Fibroblast of skin of left biceps (primary cell): ENCODE measurements around the gene ZNF428.
"Not testable (repeated sequence)": the region's sequence is repeated elsewhere in the genome, so short reads cannot be mapped to it uniquely, and the experiment has no call there.

Source experiments
- DNase-seq, 2 experiments: peaks; one replicate each; pipeline ENCODE4 v3.0.0-alpha.2; 2013; ENCODE audit warnings: low read depth in 2 of 2

The ZNF428 gene

GRCh38 chr19:43616954-43617353 is 2.5 kb downstream of the ZNF428 start:
- no peak for DNase-seq

DNA sequence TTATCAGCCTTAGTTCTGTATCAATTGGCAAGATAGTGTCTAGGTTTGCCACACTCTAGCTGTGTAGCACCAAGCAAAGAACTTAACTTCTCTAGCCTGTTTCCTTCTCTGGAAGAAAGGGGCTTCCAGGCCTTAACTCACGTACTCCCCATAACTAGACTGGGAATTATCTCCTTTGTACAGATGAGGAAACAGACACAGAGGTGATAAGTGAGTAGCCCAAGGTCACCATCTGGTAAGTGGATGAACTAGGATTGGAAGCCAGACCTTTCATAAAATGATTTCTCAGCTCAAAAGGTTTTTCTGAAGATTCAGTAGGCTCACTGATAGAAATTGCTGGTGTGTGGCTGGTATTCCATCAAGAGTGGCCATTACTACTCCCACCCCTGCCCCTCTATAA is 3.1 kb downstream of the ZNF428 start:
- DNase-seq = no peak

DNA sequence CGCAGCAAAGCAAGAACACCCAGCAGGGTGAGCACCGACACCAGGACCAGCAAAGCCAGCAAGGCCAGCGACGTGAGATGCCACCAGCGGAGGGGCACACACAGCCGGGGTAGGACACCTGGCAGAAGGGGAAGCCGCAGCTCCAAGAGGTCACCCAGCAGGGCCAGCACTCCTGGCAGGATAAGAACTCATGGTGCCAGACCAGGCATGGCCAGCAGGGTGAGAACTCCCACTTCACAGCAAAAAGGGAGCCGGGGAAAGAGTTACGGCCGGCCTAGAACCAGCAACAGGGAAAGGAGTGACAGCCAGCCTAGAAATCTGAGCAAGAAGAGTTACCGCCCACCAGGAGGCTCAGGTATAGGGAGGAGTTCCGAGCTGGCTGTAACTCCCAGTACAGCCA is 7.1 kb downstream of the ZNF428 start:
- DNase-seq = no peak

- DNase-seq = no peak
Measured at GRCh38 chr19:43611788-43612187, 7.6 kb downstream of the ZNF428 start, which contains the start of gene SRRM5. SRRM5 (plus strand) TSS chr19:43612088; CDS start chr19:43612122, 34 bp downstream.

GRCh38 chr19:43610493-43610892 is 8.9 kb downstream of the ZNF428 start:
- no peak for DNase-seq

GRCh38 chr19:43609872-43610271 is 9.6 kb downstream of the ZNF428 start:
- no peak for DNase-seq

DNA sequence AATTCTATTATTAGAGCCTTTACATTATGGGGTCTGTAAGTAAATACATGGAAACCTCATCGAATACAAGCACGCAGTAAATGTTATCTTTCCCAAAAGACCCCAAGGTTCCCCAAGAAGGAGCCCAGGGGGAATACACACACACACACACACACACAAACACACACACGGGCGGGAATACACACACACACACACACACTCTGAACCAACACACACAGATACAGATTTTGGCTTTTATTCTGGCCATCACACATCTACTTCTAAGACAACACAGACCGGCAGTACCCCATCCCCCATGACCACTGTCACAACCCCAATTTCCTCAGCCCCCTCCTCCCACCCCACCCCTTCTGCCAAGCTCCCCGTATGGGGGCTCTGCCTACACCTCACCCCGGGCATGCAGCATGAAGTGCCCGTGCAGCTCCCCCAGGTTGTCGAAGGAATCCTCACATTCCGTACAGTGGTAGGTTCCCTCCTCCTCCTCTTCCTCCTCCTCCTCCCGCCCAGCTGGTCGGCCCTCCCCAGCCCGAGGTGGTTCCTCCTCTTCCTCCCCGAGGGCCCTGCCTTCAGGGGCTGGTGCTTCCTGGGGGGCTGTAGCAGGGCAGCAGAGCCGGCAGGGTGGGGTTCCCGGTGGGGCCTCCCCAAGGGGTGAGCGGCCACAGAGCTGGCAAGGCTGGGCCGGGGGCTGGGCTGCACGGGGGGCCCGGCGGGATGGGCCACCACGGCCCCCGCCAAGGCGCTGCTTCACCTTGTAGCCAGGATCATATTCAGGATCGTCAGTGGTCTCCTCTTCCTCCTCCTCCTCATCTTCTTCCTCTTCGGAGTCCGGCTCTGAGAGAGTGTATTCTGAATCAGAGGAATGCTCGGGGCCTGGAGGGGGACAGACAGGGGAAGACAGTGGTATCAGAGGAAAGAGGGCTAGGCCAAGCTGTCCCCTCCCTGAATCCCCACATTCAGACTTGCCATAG is 11.9 kb downstream of the ZNF428 start:
- no peak for DNase-seq

DNA sequence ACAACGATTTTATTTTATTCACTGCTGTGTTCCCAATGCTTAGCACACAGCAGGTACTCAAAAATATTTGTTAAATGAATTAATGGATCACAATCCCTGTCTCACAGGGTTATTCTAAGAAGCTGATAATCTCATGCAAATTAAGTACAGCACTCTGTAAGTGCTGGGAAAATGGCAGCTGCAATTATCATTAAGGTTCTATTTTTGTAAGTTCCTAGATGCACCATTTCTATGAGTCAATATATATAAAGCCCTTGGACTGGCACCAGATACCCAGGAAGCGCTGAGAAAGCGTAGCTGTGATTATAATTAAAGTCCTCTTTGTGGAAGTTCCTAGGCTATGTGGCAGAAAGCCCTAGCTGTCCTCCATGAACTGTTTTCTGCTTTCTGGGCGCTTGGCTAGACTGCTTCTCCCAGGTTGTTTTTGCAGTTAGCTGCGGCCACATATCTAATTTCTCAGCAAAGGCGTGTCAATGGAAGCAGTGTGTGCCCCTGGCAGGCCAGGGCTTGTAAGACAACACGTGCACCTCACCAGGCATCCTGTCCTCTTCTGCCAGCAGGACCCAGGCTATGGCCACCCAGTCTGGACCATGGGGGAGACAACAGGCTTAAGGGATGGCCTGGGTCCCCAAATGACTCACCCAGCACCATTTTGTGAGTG is 12.7 kb downstream of the ZNF428 start:
- no peak for DNase-seq

DNA sequence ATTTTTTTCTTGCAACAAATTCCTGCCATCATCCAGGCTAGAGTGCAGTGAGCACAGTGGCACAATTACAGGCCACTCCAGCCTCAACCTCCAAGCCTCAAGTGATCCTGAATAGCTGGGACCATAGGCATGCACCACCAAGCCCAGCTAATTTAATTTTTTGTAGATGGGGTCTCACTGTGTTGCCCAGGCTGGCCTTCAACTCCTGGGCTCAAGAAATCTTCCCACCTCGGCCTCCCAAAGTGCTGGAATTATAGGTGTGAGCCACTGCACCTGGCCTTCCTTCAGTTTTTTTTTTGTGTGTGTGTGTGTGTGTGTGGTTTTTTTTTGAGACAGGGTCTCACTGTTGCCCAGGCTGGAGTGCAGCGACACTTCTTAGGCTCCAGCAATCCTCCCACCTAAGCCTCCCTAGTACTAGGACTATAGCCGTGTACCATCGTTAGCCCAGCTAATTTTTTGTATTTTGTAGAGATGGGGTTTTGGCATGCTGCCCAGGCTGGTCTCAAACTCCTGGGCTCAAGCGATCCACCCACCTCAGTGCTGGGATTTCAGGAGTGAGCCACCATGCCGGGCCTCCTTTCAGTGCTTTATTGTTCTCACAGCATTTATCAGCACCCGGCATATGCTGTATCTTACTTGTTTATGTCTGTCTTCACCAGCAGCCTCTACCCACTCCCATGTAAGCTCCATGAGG is 13.4 kb downstream of the ZNF428 start:
- no peak for DNase-seq

DNA sequence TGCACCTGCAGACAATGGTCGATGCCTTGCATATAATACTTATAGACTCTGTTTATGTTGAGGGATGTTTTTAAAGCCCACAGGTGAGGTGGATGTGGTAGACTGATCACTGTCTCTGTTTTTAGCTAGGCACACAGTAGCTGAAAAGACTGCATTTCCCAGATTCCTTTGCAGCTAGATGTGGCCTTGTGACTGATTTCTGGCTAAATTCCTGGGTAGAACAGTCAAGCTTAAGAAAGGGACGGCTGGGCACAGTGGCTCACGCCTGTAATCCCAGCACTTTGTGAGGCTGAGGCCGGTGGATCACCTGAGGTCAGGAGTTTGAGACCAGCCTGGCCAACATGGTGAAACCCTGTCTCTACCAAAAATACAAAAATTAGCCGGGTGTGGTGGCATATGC is 19.1 kb downstream of the ZNF428 start:
- not testable (repeated sequence) for DNase-seq

- DNase-seq = no peak
Measured at GRCh38 chr19:43599635-43600295, 19.7 kb downstream of the ZNF428 start.

DNA sequence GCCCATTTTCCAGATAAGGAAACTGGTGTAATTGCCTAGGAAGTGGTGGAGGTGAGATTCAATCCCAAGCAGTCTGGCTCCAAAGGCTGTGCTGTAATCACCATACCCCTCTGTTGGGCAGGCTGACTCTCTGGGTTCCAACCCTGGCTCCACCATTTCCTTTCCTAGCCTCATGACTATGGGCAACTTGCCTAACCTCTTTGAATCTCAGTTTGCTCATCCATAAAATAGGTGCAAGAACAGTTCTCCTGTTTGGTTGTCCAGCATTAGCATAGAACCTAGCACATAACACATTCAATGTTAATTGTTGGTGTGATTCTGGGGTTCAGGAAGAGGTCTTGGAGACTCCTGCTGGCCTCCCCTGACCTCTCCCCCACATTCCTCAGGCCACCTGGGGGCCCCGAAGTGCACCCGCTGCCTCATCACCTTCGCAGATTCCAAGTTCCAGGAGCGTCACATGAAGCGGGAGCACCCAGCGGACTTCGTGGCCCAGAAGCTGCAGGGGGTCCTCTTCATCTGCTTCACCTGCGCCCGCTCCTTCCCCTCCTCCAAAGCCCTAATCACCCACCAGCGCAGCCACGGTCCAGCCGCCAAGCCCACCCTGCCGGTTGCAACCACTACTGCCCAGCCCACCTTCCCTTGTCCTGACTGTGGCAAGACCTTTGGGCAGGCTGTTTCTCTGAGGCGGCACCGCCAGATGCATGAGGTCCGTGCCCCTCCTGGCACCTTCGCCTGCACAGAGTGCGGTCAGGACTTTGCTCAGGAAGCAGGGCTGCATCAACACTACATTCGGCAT is 20.8 kb downstream of the ZNF428 start:
- DNase-seq = no peak

GRCh38 chr19:43597876-43598275 is 21.6 kb downstream of the ZNF428 start:
- DNase-seq = no peak

GRCh38 chr19:43596842-43597461 is 22.5 kb downstream of the ZNF428 start:
- no peak for DNase-seq

DNA sequence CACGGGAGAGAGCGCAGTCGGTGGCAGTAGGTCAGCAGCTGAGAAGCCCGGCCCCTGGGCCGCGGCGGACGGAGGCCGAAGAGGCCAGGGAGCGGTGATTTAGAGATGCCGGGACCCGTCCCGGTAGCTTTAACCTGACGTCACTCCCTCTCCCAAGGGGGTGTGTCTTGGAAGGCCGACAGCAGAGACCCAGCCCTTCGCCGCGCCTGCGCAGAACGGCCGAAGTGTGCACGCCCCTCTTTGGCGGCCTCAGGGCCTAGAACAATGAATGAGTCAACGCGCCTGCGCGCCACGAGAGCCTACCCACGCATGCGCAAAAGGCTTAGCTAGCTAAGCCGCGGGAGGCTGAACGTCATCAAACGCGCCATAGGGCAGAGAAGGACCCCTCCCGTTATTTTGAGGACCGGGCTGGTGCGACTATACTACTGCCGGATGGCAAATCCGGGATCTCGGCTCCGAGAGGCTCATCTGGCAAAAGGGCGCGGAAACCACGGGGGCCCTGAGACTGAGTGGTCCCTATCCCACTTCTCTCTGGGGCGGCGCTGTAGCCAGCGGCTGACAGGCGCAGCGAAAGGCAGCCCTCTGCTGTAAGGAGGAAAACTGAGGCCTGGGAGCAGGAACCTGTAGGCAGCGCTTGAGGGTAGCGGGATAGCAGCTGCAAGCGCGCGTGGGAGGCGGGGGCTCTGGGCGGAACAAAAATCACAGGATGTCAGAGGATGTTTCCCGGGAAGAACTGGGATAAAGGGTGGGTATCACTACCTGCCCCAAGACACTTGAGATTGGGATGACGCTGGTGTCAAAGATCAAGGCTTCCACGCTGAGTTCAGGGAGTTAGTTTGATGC is 23.2 kb downstream of the ZNF428 start, which contains the start of the genes IRGQ and ZNF576:
TSS of gene IRGQ (minus strand) at position 136 of the 843 bp plus-strand sequence. CDS start 796 bp downstream, outside the sequence.
TSS of gene ZNF576 (plus strand) at position 597 of the 843 bp plus-strand sequence. CDS start 514 bp downstream, outside the sequence.
- DNase-seq = peak; percentile 97 to 98

DNA sequence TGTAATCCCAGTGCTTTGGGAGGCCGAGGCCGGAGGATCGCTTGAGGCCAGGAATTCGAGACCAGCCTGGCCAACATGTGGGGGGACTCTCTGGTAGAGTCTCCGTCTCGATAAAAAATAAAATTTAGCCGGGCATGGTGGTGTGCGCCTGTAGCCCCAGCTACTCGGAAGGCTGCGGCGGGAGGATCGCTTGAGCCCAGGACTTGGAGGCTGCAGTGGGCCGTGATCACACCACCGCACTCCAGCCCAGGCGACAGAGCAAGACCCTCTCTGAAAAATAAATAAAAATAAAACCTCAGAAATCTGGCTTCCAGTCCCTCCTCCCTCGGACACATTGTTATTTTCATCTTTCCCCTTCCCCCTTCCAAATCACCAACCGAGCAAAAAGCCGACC is 23.8 kb downstream of the ZNF428 start:
- no peak for DNase-seq

DNA sequence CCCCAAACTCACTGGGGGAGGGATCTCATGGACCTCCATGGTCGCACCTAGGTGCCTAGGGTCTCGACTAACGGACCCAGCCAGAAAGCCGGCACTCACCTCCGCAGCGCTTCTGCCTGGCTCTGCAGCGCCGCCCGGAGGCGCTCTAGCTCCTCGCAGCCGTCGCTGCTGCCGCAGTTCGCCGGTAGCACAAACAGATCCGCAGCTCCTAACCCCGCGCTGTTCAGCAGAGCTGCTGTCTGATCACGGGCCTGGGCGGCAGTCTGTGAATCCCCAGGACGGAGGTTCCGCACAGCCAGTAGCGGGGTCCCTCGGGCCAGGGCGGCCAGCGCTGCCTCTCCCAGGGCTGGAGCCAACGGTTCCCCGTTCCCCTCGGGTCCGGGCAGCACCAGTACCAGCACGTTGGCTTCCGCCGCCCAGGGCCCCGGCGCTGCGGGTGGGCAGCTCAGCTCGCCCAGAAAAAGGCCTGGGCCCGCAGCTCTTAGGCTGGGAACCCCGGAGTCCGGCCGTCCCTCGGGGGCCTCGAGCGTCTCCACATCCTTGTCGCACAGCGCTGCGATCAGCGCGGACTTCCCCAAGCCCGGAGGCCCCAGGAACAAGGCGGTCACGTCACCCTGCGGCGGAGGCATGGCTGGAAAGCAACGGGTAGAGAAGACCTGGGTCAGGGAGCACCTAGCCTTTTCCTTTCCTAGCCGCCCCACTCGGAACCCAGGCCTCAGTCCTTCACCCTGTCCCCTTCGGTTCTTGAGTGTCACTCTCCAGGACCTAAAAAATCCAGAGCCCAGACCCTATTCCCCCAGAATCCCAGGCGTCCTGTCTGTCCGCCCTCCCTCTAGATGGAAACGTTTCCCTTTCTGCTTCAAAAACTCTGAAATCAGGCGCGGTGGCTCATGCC is 24.5 kb downstream of the ZNF428 start:
- no peak for DNase-seq

GRCh38 chr19:43594081-43594697 is 25.2 kb downstream of the ZNF428 start:
- DNase-seq = no peak
